Measurements from ENCODE around the gene MAGI1.

MAGI1 gene

GRCh38 chr3:66018057-66019033 lies 20.4 kb downstream of the MAGI1 start:
- intact Hi-C loops (cut with DNase I), result no loop called here
- no peak for DNase-seq

DNA sequence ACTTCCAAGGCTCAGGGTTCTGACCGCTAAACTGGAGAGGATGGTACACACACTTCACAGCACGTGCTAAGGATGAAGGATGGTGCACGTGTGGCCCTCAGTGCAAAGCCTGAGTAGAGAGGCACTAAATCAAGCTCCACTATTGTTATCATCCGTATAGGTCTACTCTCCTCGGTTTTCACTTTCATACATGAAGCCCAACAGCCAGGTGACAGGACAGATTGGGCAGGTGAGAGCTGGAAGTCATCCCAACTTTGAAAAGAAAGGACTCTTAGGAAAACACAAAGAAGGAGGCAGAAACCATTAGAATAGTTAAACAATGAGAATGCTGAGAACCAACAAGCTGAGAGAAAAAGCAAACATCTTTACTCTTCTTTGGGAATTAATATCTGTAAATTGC lies 21.1 kb downstream of the MAGI1 start:
- no peak for DNase-seq
- intact Hi-C loops (cut with DNase I), result no loop called here

DNA sequence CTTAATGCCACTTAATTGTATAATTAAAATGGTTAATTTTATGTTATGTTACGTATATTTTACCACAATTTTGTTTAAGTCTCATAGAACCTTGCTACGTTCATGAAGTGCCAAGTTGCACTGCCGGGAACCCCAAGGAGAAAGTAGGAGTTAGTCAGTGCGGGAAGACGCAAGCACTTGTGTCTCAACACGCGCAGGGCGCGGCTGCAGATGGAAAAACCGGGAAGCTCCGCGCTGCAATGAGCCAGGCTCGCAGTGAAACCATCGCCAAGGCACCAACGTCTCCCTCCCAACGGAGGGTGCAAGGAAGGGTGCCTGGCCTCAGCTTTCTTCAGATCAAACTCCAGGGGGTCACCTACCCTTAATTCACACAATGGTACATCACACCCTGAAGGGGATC lies 21.6 kb downstream of the MAGI1 start:
- intact Hi-C loops (cut with DNase I), result no loop called here

GRCh38 chr3:66015841-66016240 lies 22.9 kb downstream of the MAGI1 start:
- intact Hi-C loops (cut with DNase I), result no loop called here
- DNase-seq, result no peak

More for the DNA sequence above, 21.6 kb downstream of the MAGI1 start:
- no peak for DNase-seq

DNA sequence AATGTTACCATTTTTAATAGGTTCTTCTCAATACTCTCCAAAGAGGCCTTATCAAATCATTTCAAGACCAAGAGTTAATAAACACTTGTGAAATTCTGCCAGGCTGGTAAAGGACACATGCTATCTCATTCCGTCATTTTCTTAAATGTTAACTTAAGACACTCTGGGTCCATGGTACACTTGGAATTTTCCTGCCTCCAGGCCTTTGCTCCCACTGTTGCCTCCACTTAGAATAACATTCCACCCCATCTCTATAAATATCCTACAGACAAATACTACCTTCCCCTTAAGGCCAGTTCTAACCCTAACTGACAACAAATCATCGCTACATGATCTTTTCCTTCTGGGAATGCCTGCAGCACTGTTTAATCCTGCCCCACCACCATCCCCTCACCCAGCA lies 24.1 kb downstream of the MAGI1 start:
- intact Hi-C loops (cut with DNase I), result no loop called here
- no peak for DNase-seq

DNA sequence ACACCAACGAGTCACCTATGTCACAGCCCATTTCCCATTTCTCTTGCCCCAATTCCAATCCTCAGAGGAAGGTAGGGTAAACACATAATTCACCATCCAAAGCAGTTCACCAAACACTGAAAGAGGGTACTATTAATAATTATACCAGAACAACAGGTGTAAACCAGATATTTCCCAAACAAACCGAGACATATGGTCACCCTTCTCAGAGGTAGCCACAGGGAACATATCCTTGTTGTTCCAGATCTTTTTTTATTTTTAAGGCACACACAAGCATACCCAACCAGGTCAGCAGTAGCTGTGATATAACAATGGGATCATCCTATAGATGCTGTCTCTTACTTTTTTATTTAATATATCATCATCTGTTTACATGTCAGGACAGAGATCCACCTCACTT lies 24.7 kb downstream of the MAGI1 start:
- intact Hi-C loops (cut with DNase I), result no loop called here
- no peak for DNase-seq

- intact Hi-C loops (cut with DNase I), result no loop called here
- no peak for DNase-seq
Measured at GRCh38 chr3:66012711-66013110, 26.0 kb downstream of the MAGI1 start.

- intact Hi-C loops (cut with DNase I), result no loop called here
- DNase-seq, result no peak
Measured at GRCh38 chr3:66010739-66011655, 27.7 kb downstream of the MAGI1 start.

- intact Hi-C loops (cut with DNase I), result no loop called here
- no peak for DNase-seq
Measured at GRCh38 chr3:66010348-66010738, 28.4 kb downstream of the MAGI1 start.

GRCh38 chr3:66004244-66004643 lies 34.5 kb downstream of the MAGI1 start:
- intact Hi-C loops (cut with DNase I), result no loop called here
- DNase-seq, result no peak

DNA sequence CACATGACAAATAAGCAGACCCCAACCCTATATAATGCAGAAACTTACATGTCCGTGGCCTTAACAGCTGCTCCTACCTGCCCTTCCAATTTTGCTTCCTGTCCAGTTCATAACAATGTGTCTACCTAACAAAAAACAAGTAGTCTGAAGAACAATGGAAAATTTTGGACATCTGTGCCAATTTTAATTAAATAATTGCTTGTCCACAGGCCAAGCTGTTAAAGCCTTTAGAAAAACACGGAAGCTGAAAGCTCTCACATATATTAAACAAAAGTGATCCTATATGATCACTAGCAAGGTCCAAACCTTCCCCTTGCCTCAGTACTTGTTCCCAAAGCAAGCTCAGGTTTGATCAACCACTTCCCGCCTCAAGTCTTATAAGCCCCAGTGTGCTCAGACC lies 37.1 kb downstream of the MAGI1 start:
- no peak for DNase-seq
- intact Hi-C loops (cut with DNase I), result no loop called here

- DNase-seq, result no peak
- intact Hi-C loops (cut with DNase I), result no loop called here
Measured at GRCh38 chr3:66000506-66000905, 38.2 kb downstream of the MAGI1 start.

GRCh38 chr3:65999606-66000005 lies 39.1 kb downstream of the MAGI1 start:
- no peak for DNase-seq

GRCh38 chr3:65996589-65996988 lies 42.1 kb downstream of the MAGI1 start:
- intact Hi-C loops (cut with DNase I), result no loop called here
- peak in 7 of 42 donors; percentile 8 to 47 (median 28) for DNase-seq

More at GRCh38 chr3:65999606-66000005, 39.1 kb downstream of the MAGI1 start:
- intact Hi-C loops (cut with DNase I), result no loop called here

- peak in 1 of 42 donors; percentile 15 for DNase-seq
- intact Hi-C loops (cut with DNase I), result no loop called here
Measured at GRCh38 chr3:65995515-65995914, 43.2 kb downstream of the MAGI1 start.

GRCh38 chr3:65995030-65995429 lies 43.7 kb downstream of the MAGI1 start:
- intact Hi-C loops (cut with DNase I), result no loop called here

GRCh38 chr3:65993134-65993900 lies 45.4 kb downstream of the MAGI1 start:
- no peak for DNase-seq
- intact Hi-C loops (cut with DNase I), result no loop called here

More at GRCh38 chr3:65995030-65995429, 43.7 kb downstream of the MAGI1 start:
- no peak for DNase-seq

DNA sequence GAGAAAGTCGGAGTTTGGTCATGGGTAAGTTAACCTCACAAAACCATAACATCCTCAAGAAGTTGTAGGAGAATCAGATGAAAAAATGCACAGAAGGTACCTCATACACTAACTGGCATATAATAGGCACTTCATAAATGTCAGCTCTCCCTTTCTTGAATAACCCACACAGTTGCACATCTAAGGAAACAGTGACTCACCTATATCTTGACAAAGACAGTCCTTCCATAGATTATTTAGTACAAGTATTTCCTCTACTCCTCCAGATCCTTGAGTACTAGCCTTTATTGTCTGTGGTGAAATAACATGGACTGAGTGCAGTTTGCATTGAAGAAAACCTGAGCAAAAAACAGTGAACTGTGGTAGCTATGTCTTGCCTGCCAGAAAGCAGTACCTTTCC lies 46.6 kb downstream of the MAGI1 start:
- intact Hi-C loops (cut with DNase I), result no loop called here
- DNase-seq, result no peak

Measured in head of caudate nucleus (tissue), 42 donors.